ENCODE results near the gene NRM.

The NRM gene

GRCh38 chr6:30735668-30736314 is 45.0 kb upstream of the NRM start:
- DNase-seq = no peak
- peaks cover 35% of the 10 kb centered on the region for H3K79me2 ChIP-seq (ENCODE audit: insufficient read depth, low read length)
- ATAC-seq (ENCODE audit: insufficient read depth, low read depth) = no peak
- no peak overlapping the region for H3K4me3 ChIP-seq (ENCODE audit: low read depth in 1 of 2, low read length in 2 of 2)
- no peak overlapping the region for H3K9ac ChIP-seq (ENCODE audit: low read depth, low read length)
- H3K36me3 ChIP-seq (ENCODE audit: insufficient read depth, low read length) = peaks cover 71% of the 10 kb centered on the region
- H3K9me3 ChIP-seq (ENCODE audit: insufficient read depth, low read length, severe bottlenecking) = no peaks in the 10 kb centered on the region
- H3K4me1 ChIP-seq (ENCODE audit: insufficient read depth, low read length) = peaks cover 39% of the 10 kb centered on the region
- H3K27me3 ChIP-seq (ENCODE audit: insufficient read depth, low read length, poor library complexity) = no peaks in the 10 kb centered on the region
- H3K27ac ChIP-seq (ENCODE audit: low read length) = no peak overlapping the region
- peaks cover 4% of the 10 kb centered on the region for H4K20me1 ChIP-seq (ENCODE audit: insufficient read depth, low read length)
- H2AFZ ChIP-seq (ENCODE audit: low read depth, low read length) = no peak overlapping the region
- TF ChIP-seq CTCF (IDR thresholded peaks at IDR 0.05; ENCODE audit: borderline replicate concordance, extremely low read depth, low read length, poor library complexity, severe bottlenecking) (no peak), EZH2 (IDR thresholded peaks at IDR 0.05; ENCODE audit: borderline replicate concordance, low read depth, low read length, severe bottlenecking) (no peak)
- H3K4me2 ChIP-seq (ENCODE audit: insufficient read depth, low read length) = no peak overlapping the region

GRCh38 chr6:30732237-30732943 is 41.6 kb upstream of the NRM start:
- Histone ChIP-seq H3K4me3 (ENCODE audit: low read depth in 1 of 2, low read length in 2 of 2) (no peak overlapping the region), H3K27me3 (ENCODE audit: insufficient read depth, low read length, poor library complexity) (no peaks in the 10 kb centered on the region), H3K79me2 (ENCODE audit: insufficient read depth, low read length) (peaks cover 20% of the 10 kb centered on the region), H3K4me1 (ENCODE audit: insufficient read depth, low read length) (peaks cover 8% of the 10 kb centered on the region), H2AFZ (ENCODE audit: low read depth, low read length) (no peak overlapping the region), H3K9me3 (ENCODE audit: insufficient read depth, low read length, severe bottlenecking) (no peaks in the 10 kb centered on the region), H3K4me2 (ENCODE audit: insufficient read depth, low read length) (no peak overlapping the region), H3K27ac (ENCODE audit: low read length) (no peak overlapping the region), H3K9ac (ENCODE audit: low read depth, low read length) (no peak overlapping the region), H3K36me3 (ENCODE audit: insufficient read depth, low read length) (peaks cover 72% of the 10 kb centered on the region), H4K20me1 (ENCODE audit: insufficient read depth, low read length) (peaks cover 14% of the 10 kb centered on the region)
- no peak for DNase-seq
- ATAC-seq (ENCODE audit: insufficient read depth, low read depth) = no peak
- TF ChIP-seq EZH2 (IDR thresholded peaks at IDR 0.05; ENCODE audit: borderline replicate concordance, low read depth, low read length, severe bottlenecking) (no peak), CTCF (IDR thresholded peaks at IDR 0.05; ENCODE audit: borderline replicate concordance, extremely low read depth, low read length, poor library complexity, severe bottlenecking) (no peak)

GRCh38 chr6:30730601-30731435 is 40.0 kb upstream of the NRM start:
- no peak overlapping the region for H3K4me3 ChIP-seq (ENCODE audit: low read depth in 1 of 2, low read length in 2 of 2)
- no peaks in the 10 kb centered on the region for H3K27me3 ChIP-seq (ENCODE audit: insufficient read depth, low read length, poor library complexity)
- H2AFZ ChIP-seq (ENCODE audit: low read depth, low read length) = no peak overlapping the region
- DNase-seq (peak; percentile 65), ATAC-seq (ENCODE audit: insufficient read depth, low read depth) (peak; percentile 44)
- peaks cover 70% of the 10 kb centered on the region for H3K36me3 ChIP-seq (ENCODE audit: insufficient read depth, low read length)
- H3K9ac ChIP-seq (ENCODE audit: low read depth, low read length) = no peak overlapping the region
- no peaks in the 10 kb centered on the region for H3K4me1 ChIP-seq (ENCODE audit: insufficient read depth, low read length)
- no peaks in the 10 kb centered on the region for H3K9me3 ChIP-seq (ENCODE audit: insufficient read depth, low read length, severe bottlenecking)
- H3K4me2 ChIP-seq (ENCODE audit: insufficient read depth, low read length) = no peak overlapping the region
- peaks cover 15% of the 10 kb centered on the region; the same call in 1 of the 2 replicates for H3K79me2 ChIP-seq (ENCODE audit: insufficient read depth, low read length)
- H3K27ac ChIP-seq (ENCODE audit: low read length) = no peak overlapping the region
- TF ChIP-seq CTCF (IDR thresholded peaks at IDR 0.05; ENCODE audit: borderline replicate concordance, extremely low read depth, low read length, poor library complexity, severe bottlenecking) (peak; percentile 73), EZH2 (IDR thresholded peaks at IDR 0.05; ENCODE audit: borderline replicate concordance, low read depth, low read length, severe bottlenecking) (no peak)
- peaks cover 18% of the 10 kb centered on the region for H4K20me1 ChIP-seq (ENCODE audit: insufficient read depth, low read length)
